HL-60/S4 treated with phorbol 12-myristate 13-acetate at 8.2 ng/mL for 4 days and 3 days (cell line): Measurements from ENCODE around the gene THRB.

ENCODE experiments used
- in situ Hi-C: fragments of 300-500 bp; cut with MboI; formaldehyde crosslinking; loops from 2 replicates; pipeline ENCODE4 v1.15.0; 2022; ENCODE audit warnings: low sequenced_read_pairs

THRB gene

DNA sequence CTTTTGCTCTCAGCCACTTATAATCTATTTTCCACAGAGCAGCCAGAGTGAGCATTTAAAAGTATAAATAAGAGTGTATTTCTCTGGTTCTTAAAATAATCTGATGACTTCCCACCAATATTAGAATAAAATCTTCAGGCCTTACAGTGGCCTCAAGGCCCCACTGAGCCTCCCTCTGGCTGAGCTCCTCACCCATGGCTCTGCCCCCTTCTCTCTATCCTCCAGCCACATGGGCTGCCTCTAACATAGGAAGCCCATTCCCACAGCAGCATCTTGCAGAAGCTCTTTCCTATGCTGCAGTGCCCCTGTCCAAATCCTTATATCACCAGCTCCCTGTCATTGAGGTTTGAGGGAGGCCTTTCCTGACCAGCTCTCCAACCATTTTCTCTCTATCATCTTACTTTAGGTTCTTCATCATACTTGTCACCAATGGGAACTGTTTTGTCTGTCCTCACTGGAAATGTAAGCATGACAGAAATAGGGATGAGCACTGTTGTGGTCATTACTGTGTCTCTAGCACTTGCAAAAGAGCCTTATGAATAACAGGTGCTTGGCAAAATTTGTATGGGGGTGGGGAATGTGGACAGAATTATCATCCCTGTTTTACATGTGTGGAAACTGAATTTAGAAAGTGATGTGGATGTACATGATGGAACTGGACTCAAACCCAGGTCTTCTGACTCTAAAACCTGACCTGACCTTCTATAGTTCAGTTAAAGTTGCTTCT lies 299.0 kb downstream of the THRB start:
- in situ Hi-C loops: no loop called here

DNA sequence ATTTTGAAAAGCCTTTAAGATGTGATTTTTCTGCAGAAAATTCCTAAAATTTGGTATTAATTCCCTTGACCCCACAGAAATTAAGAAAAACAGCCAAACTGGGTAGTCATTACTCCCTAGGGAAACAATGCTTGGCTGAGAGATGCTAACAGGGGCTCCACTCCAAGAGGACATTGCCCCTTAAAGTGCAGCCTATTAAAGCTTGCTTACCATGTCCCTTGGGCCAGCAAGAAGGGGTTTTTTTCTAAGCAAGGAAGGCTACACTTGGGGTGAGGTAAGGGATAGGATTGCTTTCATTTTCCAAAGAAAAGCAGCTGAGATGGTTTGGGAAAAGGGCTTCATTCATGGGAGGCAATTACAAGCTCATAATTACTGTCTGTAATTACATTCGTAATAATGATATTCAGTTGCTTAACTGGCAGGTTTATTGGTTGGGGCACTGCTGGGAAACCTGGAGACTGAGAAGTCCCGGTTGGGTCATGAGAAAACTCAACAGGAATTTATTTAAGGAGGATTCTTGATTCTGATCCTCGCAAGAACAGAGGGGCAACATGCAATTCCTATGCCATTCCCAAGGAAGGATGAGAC lies 302.1 kb downstream of the THRB start:
- in situ Hi-C loops: no loop called here

DNA sequence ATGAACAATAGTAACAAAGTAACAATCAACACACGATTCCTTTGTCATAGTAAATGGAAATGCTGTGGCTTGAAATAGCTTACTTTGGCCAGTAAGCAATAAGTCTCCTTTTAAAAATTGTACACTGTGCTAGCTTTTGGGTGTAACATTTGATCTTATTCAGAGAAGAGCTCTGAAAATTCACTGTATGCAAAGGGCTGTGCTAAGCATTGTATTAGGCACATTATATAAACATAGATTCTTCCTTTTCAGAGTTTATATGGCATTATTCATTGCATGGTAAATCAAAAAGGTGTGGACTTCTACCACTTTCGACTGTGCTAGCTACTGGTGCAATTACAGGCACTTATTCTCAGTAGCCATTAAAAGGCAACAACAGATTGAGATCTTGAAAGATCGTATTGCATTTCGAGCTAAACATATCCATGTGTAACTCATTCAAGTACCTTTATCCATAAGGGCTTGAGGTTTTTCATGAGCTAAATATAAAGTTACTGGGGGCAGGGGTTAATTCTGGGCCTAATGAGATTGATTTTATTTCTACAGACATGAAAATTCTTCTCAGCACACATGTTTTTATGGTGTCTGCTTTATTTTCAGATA lies 302.7 kb downstream of the THRB start:
- in situ Hi-C loops: no loop called here

DNA sequence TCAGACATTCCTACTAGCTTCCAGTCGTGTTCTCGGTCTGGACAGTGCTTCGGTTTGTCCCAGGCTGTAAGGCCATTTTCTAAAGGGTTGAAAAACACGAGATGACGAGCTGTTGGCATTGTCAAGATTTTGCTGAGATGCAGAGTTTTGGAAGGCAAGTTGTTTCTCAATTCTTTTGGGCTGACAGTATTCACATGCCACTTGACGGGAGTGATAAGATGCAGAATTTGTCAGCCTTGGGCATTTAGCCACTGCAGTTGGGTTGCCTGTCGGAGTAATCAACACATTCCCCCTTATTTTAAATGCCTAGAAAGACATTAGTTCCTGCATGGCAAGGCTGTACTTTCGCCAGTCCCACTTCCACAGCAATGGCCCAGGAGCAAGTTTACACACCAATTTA lies 304.4 kb downstream of the THRB start:
- in situ Hi-C loops: no loop called here

DNA sequence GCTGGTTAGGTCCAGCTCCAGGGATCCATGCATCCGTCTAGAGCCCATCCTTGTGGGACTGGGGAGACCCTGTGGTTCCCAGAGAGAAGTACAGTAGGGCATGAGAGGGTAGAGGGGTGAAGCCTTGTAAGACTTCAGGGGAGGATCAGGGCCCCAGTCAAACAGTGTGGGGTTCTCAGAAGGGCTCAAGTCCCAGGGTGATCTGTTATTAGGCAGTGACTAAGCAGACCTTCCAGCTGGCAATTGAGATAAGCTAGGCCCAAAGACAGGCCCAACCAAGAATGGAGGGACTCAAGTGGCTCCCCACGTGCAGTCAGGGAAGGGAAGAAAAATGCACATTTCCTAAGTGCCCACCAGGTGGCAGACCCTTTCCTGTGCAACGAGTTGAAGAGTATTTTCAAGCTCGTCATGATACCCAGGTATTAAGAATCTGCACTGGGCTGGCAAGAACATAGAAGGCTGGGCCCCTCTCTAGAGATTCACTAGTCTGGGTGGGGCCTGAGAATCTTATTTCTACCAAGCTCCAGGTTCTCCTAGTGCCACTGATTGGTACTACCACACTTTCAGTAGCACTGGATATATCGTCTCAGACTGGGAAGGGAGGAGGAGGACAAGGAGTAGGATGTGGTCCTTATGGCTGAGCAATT lies 308.8 kb downstream of the THRB start:
- in situ Hi-C loops: no loop called here

DNA sequence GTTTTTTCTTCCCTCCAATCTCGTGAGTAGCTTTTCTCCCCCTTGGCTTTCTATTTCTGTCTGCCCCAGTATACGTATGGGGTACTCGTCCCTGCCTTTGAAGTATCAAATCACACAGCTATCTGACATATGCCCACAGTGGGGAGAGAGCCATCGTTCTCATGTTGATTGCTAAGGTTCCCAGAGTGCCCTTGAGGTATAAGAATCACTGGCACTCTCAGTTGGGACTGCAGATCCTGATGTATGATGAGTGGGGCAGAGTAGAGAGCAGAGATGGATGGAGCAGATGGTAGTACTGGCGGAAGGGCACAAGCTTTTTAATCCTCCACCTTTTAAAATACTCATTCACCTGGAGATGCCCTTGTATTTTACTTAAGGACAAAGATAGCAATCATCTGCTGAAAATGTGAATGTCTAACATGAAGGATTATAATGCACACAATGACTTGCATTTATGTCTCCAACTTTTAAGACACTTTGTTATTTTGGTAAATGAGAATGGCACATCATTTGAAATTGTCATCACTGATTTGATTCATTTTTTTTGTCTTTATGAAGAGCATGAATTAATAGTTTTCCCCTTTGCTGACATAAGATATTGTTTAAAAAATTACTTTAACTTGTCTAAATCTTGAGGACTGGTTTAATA lies 310.0 kb downstream of the THRB start:
- in situ Hi-C loops: no loop called here

DNA sequence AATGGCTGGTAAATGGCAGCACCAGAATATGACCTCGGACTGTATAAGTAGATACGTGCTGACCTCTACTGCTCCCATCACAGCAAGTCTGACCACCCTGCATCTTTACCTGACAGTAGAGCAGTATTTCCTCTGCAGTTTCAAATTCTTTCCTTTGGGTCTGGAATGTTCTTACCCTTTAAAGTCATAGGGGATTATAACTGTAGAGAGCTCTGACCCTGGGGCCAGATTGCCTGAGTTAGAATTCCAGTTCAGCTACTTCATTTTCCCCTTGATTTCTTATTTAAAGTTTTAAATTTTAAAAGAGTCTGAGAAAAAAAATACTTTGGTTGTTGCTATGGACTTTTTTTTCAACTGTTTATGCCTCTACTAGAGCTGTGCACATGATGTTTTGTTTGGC lies 311.9 kb downstream of the THRB start:
- in situ Hi-C loops: no loop called here

DNA sequence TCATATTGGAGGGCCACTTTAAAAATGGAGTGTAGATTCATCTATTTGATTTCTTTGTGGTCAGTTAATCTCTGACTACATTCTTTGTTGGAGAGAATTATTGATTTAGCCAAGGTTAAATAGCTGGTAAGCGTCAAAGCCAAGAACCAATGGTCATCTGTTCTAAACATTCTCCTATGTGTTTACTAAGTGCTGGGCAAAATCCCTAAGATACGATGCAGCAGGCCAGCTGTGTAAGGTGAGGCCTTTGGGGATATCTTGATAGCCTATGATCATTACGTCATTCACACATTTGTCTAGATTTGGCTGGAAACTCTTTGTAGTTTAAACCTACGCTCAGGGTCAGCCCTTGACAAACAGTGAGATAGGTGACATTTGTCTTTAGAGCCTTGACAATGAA lies 313.4 kb downstream of the THRB start:
- in situ Hi-C loops: no loop called here

DNA sequence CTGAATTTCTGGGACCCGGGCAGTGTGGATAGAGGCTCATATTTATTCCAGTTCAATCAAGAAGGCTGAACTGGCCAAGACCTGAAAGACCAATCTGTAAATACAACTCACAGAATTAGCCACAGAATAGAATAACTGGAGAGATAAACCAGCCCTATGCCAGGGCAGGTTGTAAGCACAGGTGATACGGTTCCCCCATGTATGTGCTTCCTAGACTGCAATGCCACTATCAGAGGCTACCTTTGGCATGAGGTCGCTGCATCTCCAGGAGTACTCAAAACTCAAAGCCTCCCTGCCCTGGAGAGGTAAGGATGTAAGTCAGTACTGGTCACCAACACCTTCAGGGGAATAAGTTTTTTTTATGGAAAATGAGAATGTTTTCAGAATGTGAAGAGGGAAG lies 314.0 kb downstream of the THRB start:
- in situ Hi-C loops: no loop called here

DNA sequence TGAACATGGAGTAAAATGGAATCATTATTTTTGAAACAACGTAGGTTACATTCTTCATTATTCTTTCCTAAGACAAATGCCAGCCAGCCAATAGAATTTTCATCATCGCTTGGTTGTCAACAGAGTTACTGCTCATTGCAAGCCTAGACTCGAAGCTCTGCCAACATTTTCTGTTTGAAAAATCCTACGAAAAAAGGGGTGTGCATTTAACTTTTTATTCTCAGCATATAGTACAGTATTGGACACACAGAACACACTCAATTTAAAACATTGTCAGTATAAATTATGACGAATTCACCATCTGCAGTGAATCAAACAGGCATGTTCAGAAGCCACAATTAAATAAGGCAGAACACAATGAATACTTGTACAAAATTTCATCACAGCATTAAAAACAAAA lies 317.4 kb downstream of the THRB start:
- in situ Hi-C loops: no loop called here

DNA sequence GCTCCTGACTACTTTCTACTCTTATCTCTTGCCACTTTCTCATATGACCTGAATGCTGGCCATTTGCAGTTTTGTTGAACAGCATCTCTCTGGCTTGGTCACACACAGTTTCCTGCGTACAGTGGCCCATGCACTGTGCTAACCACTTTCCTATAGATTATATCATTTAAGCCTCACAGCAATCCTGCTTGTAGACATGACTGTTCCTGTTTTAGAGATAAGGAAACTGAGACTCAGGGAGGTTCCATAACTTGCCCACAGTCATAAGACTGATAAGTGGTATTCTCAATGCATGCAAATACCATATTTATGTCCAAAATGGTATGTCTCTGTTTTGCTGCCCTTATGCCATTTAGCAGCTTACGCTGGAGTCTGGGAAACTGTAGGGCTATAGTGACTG lies 320.0 kb downstream of the THRB start:
- in situ Hi-C loops: no loop called here

DNA sequence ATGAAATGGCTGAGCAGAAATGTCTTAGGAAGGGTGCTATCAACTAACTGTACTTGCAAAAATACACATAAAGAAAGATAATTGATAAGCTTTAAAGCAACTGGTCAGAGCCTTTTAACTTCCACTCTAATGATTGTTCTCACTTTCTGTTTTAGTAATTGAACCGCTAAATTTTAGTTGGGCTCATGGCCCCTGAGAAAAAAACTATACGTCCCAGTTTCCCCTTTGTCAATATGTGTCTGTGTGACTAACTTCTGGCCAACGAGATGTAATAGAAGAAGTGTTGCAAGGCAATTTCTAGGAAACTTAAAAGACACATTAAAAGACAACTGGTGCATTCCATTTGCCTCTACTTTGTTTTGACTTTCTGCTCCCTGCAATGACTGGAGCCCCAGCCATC lies 325.7 kb downstream of the THRB start:
- in situ Hi-C loops: no loop called here

DNA sequence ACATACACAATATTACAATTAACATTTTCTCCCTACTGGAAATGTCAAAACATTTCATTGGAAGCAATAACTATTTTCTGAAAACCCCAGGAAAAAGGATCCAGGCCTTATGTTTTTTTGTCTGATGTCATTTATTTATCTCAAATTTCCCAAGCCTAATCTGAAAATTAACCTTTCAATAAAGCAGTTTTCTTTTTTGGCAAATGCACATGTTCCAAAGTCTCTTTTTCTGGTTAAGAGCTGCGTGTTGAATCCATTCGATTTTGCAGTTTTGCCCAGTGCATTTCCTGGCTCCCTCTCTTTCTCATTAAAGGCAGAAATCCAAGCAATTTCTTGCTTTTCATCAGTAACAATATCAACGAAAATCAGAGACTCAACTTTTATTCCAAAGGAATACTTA lies 327.2 kb downstream of the THRB start:
- in situ Hi-C loops: no loop called here

DNA sequence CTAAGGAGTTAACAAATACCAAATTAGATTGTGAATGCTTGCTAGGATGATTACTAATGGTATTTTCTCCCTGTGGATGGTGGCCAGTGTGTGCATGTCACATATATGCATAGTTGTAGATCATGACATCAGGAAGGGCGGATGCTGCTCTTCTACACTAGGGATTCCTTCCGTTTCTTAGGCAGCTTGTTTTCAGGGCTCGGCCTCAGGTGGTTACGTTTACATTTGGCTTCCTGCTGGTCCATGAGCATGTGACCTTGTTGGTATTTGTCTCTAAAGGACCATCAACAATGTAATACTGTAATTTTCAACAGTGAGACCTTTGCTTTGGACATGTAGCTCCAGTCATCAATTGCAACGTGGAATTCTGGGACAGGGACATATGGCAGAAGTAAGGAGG lies 328.1 kb downstream of the THRB start:
- in situ Hi-C loops: no loop called here

DNA sequence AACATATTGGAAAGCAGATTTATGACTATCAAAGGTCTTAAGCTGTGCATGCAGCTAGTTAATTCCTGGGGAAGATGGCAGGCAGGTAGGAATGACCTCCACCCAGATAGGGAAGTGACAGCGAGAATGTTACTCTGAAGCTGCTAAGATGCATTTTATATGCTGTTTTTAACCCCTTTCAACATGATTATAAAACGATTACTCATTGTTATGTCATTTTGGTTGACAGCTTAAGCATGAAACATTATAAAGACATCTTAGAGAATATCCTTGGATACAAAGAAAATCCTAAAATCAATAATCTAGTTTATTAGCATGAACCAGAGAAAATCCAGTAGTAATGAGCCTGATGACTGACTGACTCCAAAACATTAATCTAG lies 329.1 kb downstream of the THRB start:
- in situ Hi-C loops: no loop called here

DNA sequence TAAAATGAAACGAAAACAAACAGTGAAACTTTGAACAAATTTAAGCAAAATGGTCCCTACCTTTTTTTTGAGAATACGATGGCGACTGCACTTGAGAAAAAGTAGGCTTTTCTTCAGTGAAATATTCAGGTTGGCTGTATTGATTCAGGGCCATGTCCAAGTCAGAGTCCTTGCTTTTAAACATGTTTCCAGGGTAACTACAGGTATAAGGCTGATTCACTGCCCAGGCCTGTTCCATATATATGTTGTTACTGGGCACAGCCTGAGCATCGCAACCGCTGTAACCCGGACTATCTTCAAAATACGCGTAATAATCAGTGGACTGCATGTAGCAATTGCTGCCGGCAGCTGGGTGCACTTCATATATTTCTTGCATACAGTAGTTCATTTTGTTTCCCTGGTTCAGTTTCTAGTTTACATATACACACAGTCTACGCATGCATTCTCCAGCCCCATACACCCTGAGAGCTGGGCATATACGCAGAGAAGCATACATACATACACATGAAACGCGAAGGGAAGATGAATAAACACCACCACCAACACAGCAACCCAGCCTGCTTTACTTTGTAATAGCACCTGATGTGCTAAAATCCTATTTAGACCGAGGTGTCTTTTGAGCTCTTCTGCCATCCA lies 329.6 kb downstream of the THRB start:
- in situ Hi-C loops: no loop called here

DNA sequence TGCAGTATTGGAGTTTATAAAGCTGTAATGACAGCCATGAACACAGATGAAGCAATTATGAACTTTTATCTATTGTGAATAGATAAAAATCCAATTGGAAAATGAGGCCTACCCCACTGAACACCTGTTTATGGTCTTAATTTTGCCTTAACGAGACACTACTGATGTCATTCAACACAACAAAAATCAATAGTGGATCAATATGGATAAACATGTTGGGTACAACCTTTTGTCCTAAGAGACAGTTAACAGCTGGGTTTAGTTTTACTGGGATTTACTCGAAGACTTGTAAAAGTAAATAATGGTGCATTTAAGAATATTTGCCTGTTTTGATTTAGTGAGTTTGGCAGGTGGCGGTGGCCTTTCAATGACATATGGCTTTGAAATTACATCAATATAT lies 331.7 kb downstream of the THRB start:
- in situ Hi-C loops: no loop called here

DNA sequence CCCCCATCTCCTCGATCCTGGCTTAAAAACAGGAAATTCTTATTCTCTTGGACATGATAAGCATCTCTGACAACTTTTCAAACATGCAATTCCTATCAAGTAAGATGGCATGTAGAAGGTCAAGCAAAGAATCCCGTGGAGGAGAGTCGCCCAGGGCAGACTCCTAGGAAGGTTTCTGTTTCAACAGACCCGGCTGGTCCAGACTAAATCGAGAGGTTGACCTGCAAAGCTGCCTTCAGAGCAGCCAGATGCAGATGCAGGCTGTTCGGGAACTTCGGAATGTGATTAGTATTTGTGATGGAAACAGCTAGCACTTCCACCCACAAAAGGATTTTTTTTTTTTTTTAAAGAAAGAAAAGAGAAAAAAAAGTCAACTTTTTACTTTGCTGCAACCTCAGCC lies 332.8 kb downstream of the THRB start:
- in situ Hi-C loops: no loop called here

DNA sequence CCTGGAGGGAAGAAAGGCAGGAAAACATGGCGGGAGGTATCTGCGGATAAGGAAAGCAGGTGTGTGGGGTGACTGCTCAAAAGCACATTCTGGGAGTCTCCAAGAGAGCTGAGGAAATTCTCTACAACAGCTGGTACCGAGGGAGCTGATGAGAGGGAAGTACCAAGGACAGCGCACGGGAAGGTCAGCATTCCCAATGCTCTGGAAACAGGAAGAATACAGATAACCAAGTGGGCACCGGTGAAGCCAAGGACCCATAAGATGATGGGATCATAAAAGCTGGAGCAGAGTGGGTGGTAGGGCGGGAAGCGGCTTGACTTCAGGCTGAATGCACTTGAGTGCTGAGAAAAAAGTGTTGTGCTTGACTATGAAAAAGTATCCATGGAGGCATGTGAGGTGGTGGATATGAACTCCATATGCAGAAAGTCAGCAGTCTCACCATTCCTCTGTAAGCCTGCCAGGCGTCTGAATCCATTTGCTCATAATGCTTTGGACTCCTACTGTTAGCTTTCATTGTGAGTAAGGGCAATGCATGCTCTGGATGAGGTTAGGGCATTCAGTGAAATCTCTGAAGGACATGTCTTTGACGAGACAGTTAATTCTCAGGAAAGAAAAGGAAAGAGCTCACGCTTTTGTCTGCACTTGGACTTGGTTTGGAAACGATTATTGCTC lies 334.1 kb downstream of the THRB start:
- in situ Hi-C loops: no loop called here

DNA sequence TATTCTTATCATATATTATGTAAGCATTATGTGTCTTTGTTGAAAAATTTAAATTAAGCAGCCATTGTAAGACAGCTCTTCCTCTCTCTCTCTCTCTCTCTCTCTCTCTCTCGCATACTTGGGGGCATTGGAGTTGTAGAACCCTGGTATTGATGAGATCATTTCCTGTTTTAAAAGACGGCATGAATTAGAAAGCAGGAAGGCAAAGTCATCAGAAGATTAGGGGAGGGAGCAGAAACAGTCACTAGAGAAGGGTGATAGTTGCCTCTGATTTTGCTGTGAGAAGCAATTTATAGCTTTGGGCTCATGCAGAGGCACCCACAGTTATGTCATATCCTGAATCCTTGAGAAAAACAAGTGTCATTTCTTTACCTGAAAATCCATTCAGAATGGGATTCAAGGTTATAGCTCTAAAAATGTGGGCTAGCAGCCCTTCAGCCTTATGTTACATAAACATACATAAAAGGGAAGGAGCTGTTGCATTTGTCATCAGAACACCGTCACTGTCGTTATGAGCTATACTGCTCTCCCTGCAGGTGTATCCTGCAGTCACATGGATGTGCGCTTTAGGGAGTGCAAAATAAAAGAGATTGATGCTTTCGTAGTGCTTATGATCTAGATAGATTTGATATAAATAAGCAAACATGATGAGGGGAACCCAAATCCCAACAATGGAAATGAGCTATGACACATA lies 335.7 kb downstream of the THRB start:
- in situ Hi-C loops: no loop called here
